Measurements from ENCODE around the gene PRRT4. TPM values are rescaled to one million over a fixed set of nuclear protein-coding genes. Genes with fewer than 3 reads are reported as not detected.

The PRRT4 gene
- total and polyA plus RNA-seq, 9 of the 15 experiments (the other 6 are each of a cell fraction or from before 2014, with no cell fraction given), result not detected

GRCh38 chr7:128398016-128398840 lies 36.7 kb upstream of the PRRT4 start (continued):
- TF ChIP-seq, protein P1, sequence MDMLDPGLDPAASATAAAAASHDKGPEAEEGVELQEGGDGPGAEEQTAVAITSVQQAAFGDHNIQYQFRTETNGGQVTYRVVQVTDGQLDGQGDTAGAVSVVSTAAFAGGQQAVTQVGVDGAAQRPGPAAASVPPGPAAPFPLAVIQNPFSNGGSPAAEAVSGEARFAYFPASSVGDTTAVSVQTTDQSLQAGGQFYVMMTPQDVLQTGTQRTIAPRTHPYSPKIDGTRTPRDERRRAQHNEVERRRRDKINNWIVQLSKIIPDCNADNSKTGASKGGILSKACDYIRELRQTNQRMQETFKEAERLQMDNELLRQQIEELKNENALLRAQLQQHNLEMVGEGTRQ (CRISPR knock-in tag; IDR thresholded peaks at IDR 0.05), result no peak
- TF ChIP-seq DDX20 (tag; IDR thresholded peaks at IDR 0.05; ENCODE audit: low read depth) (no peak), CTCFL (IDR thresholded peaks at IDR 0.05; ENCODE audit: borderline replicate concordance, insufficient read depth, low read depth, low read length, poor library complexity, severe bottlenecking) (no peak), TCF7L2 (IDR thresholded peaks at IDR 0.05; ENCODE audit: low read depth, low read length) (no peak), SMAD2 (IDR thresholded peaks at IDR 0.05; ENCODE audit: low read depth, low read length) (0 out of 2 replicates have a peak, but pooled peaks have one; percentile 40), RB1 (IDR thresholded peaks at IDR 0.05; ENCODE audit: low read depth) (peak; percentile 76; the same call in 1 of the 2 replicates), BDP1 (IDR thresholded peaks at IDR 0.05; ENCODE audit: insufficient read depth, insufficient read length) (no peak), ZNF717 (CRISPR knock-in tag; IDR thresholded peaks at IDR 0.05) (no peak), SMC3 (conservative IDR thresholded peaks at IDR 0.05; ENCODE audit: insufficient read depth, low read depth, low read length) (peak; percentile 92)
- TF ChIP-seq, protein P2, sequence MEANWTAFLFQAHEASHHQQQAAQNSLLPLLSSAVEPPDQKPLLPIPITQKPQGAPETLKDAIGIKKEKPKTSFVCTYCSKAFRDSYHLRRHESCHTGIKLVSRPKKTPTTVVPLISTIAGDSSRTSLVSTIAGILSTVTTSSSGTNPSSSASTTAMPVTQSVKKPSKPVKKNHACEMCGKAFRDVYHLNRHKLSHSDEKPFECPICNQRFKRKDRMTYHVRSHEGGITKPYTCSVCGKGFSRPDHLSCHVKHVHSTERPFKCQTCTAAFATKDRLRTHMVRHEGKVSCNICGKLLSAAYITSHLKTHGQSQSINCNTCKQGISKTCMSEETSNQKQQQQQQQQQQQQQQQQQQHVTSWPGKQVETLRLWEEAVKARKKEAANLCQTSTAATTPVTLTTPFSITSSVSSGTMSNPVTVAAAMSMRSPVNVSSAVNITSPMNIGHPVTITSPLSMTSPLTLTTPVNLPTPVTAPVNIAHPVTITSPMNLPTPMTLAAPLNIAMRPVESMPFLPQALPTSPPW (CRISPR knock-in tag; IDR thresholded peaks at IDR 0.05), result no peak
- TF ChIP-seq, protein P3, sequence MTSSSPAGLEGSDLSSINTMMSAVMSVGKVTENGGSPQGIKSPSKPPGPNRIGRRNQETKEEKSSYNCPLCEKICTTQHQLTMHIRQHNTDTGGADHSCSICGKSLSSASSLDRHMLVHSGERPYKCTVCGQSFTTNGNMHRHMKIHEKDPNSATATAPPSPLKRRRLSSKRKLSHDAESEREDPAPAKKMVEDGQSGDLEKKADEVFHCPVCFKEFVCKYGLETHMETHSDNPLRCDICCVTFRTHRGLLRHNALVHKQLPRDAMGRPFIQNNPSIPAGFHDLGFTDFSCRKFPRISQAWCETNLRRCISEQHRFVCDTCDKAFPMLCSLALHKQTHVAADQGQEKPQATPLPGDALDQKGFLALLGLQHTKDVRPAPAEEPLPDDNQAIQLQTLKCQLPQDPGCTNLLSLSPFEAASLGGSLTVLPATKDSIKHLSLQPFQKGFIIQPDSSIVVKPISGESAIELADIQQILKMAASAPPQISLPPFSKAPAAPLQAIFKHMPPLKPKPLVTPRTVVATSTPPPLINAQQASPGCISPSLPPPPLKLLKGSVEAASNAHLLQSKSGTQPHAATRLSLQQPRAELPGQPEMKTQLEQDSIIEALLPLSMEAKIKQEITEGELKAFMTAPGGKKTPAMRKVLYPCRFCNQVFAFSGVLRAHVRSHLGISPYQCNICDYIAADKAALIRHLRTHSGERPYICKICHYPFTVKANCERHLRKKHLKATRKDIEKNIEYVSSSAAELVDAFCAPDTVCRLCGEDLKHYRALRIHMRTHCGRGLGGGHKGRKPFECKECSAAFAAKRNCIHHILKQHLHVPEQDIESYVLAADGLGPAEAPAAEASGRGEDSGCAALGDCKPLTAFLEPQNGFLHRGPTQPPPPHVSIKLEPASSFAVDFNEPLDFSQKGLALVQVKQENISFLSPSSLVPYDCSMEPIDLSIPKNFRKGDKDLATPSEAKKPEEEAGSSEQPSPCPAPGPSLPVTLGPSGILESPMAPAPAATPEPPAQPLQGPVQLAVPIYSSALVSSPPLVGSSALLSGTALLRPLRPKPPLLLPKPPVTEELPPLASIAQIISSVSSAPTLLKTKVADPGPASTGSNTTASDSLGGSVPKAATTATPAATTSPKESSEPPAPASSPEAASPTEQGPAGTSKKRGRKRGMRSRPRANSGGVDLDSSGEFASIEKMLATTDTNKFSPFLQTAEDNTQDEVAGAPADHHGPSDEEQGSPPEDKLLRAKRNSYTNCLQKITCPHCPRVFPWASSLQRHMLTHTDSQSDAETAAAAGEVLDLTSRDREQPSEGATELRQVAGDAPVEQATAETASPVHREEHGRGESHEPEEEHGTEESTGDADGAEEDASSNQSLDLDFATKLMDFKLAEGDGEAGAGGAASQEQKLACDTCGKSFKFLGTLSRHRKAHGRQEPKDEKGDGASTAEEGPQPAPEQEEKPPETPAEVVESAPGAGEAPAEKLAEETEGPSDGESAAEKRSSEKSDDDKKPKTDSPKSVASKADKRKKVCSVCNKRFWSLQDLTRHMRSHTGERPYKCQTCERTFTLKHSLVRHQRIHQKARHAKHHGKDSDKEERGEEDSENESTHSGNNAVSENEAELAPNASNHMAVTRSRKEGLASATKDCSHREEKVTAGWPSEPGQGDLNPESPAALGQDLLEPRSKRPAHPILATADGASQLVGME (CRISPR knock-in tag; IDR thresholded peaks at IDR 0.05), result peak; percentile 45; the same call in 1 of the 2 replicates
- TF ChIP-seq, protein P4, sequence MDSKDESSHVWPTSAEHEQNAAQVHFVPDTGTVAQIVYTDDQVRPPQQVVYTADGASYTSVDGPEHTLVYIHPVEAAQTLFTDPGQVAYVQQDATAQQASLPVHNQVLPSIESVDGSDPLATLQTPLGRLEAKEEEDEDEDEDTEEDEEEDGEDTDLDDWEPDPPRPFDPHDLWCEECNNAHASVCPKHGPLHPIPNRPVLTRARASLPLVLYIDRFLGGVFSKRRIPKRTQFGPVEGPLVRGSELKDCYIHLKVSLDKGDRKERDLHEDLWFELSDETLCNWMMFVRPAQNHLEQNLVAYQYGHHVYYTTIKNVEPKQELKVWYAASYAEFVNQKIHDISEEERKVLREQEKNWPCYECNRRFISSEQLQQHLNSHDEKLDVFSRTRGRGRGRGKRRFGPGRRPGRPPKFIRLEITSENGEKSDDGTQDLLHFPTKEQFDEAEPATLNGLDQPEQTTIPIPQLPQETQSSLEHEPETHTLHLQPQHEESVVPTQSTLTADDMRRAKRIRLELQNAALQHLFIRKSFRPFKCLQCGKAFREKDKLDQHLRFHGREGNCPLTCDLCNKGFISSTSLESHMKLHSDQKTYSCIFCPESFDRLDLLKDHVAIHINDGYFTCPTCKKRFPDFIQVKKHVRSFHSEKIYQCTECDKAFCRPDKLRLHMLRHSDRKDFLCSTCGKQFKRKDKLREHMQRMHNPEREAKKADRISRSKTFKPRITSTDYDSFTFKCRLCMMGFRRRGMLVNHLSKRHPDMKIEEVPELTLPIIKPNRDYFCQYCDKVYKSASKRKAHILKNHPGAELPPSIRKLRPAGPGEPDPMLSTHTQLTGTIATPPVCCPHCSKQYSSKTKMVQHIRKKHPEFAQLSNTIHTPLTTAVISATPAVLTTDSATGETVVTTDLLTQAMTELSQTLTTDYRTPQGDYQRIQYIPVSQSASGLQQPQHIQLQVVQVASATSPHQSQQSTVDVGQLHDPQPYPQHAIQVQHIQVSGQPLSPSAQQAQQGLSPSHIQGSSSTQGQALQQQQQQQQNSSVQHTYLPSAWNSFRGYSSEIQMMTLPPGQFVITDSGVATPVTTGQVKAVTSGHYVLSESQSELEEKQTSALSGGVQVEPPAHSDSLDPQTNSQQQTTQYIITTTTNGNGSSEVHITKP (IDR thresholded peaks at IDR 0.05; ENCODE audit: partially characterized antibody), result peak; percentile 22

Data from K562 (cell line).